HepG2 (cell line): Measurements from ENCODE around the gene ADAD1. TPM values are rescaled to one million over a fixed set of nuclear protein-coding genes. Genes with fewer than 3 reads are reported as not detected.

Source experiments
- ATAC-seq: fragments of 200-7000 bp; cut with Tn5 transposase; 3 replicates; pipeline ENCODE4 v1.9.1; 2020; ENCODE audit warnings: mild to moderate bottlenecking, moderate library complexity
- BruUV-seq: library from RNA; stranded (reverse); fragments of 400-500 nt; replicated peaks from 2 replicates; lab custom pipeline; 2021; lab: Mats Ljungman, UMichigan
- CTCF ChIA-PET: fragments of 300-600 bp; formaldehyde crosslinking; extraction: SDS; loops from one replicate; lab custom pipeline; 2021; ENCODE audit warnings: low total read pairs, inconsistent platforms, low intra/inter-chr PET ratio; lab: Yijun Ruan, JAX
- POLR2A ChIA-PET: fragments of 350-600 bp; sonication (Branson Sonifier 250); formaldehyde crosslinking; loops from one replicate; lab custom pipeline; 2020; ENCODE audit warnings: antibody characterized with exemption, inconsistent platforms; lab: Yijun Ruan, JAX
- DNase-seq: peaks from one replicate; pipeline ENCODE4 v3.0.0-alpha.2; 2015; ENCODE audit warnings: low spot score
- FAIRE-seq: peaks from 3 replicates; lab custom pipeline; 2011; peaks lifted over from hg19 to GRCh38; lab: Jason Lieb, UNC
- H2AFZ ChIP-seq: one replicate; pipeline ENCODE4 v1.6.1; 2011; ENCODE audit warnings: low read length, inconsistent platforms
- H3K27ac ChIP-seq: fragments of 300-600 bp; 3 replicates; pipeline ENCODE4 v1.8.0; 2011; ENCODE audit warnings: mixed run types, mild to moderate bottlenecking, mixed read lengths, low read length, inconsistent platforms; ENCODE audit not compliant: insufficient read depth; ENCODE audit errors: extremely low read length
- H3K27me3 ChIP-seq, 2 experiments: fragments of 200-600 bp in 1 of 2; 2 replicates in 1 of 2; 3 replicates in 1 of 2; pipeline versions ENCODE4 v1.6.0 to v1.8.0; 2011; ENCODE audit warnings: low read length in 2 of 2, mild to moderate bottlenecking in 2 of 2, moderate library complexity in 2 of 2, inconsistent platforms in 1 of 2; ENCODE audit not compliant: insufficient read depth in 2 of 2, control insufficient read depth in 1 of 2
- H3K36me3 ChIP-seq, 2 experiments: fragments of 200-600 bp in 1 of 2; replicated peaks in 1 of 2; 2 replicates in 1 of 2; 3 replicates in 1 of 2; pipeline versions ENCODE4 v1.5.1 to v1.8.0; 2011; ENCODE audit warnings: low read length in 2 of 2, inconsistent platforms in 1 of 2; ENCODE audit not compliant: insufficient read depth in 2 of 2, control insufficient read depth in 1 of 2
- H3K4me1 ChIP-seq: 2 replicates; pipeline ENCODE4 v1.5.1; 2012; ENCODE audit warnings: low read length, inconsistent platforms; ENCODE audit not compliant: insufficient read depth
- H3K4me2 ChIP-seq: 2 replicates; pipeline ENCODE4 v1.6.0; 2011; ENCODE audit warnings: low read depth, low read length, inconsistent platforms
- H3K4me3 ChIP-seq, 3 experiments: fragments of 200-600 bp in 1 of 3; sonication (generic), shearing (Covaris generic) in 1 of 3; replicated peaks in 1 of 3; 2 replicates each; pipeline ENCODE4 v1.5.1; 2011 to 2016; ENCODE audit warnings: low read length in 3 of 3, inconsistent platforms in 2 of 3, low read depth in 2 of 3, mild to moderate bottlenecking in 2 of 3, control low read depth in 1 of 3, mixed read lengths in 1 of 3; ENCODE audit not compliant: insufficient read depth in 1 of 3
- H3K79me2 ChIP-seq: one replicate; pipeline ENCODE4 v1.6.1; 2011; ENCODE audit warnings: low read length, inconsistent platforms; ENCODE audit not compliant: insufficient read depth
- H3K9ac ChIP-seq: 2 replicates; pipeline ENCODE4 v1.6.0; 2011; ENCODE audit warnings: mild to moderate bottlenecking, low read depth, low read length, inconsistent platforms; ENCODE audit not compliant: insufficient read depth
- H3K9me3 ChIP-seq: 2 replicates; pipeline ENCODE4 v1.5.1; 2012; ENCODE audit warnings: mild to moderate bottlenecking, low read length
- H4K20me1 ChIP-seq: 2 replicates; pipeline ENCODE4 v1.6.0; 2011; ENCODE audit warnings: inconsistent platforms, mild to moderate bottlenecking, low read length, moderate library complexity; ENCODE audit not compliant: insufficient read depth
- ESRRA ChIP-seq: sonication (generic); formaldehyde crosslinking; IDR thresholded peaks from 2 replicates; pipeline ENCODE4 v1.5.1; 2020; ENCODE audit warnings: mild to moderate bottlenecking, low read depth, missing genetic modification reagents
- GATAD2A ChIP-seq: IDR thresholded peaks from 2 replicates; pipeline ENCODE4 v1.6.1; 2016
- HCFC1 ChIP-seq: fragments of 150-350 bp; IDR thresholded peaks from 2 replicates; pipeline ENCODE4 v1.6.1; 2014; ENCODE audit warnings: low read depth, low read length
- MTA1 ChIP-seq: sonication (generic); formaldehyde crosslinking; IDR thresholded peaks from 2 replicates; pipeline ENCODE4 v1.4.0; 2020; ENCODE audit warnings: missing genetic modification reagents, mild to moderate bottlenecking, borderline replicate concordance
- TEAD2 ChIP-seq: sonication (generic); formaldehyde crosslinking; IDR thresholded peaks from 2 replicates; pipeline ENCODE4 v1.9.0; 2021; ENCODE audit warnings: missing genetic modification reagents
- ZFP36L2 ChIP-seq: sonication (generic); formaldehyde crosslinking; IDR thresholded peaks from 2 replicates; pipeline ENCODE4 v1.4.0; 2020; ENCODE audit warnings: missing genetic modification reagents
- ZNF749 ChIP-seq: sonication (generic); formaldehyde crosslinking; IDR thresholded peaks from 2 replicates; pipeline ENCODE4 v1.8.0; 2022; ENCODE audit warnings: mild to moderate bottlenecking, missing genetic modification reagents, moderate library complexity, borderline replicate concordance
- WGBS: methylation state at CpG from one replicate; pipeline ENCODE4 v1.1.6; 2017; ENCODE audit warnings: low lambda C conversion rate; 5-methylcytosine and 5-hydroxymethylcytosine counted together
- in situ Hi-C: cut with HindIII; loops from 2 replicates; pipeline ENCODE4 v1.10.0; 2017; ENCODE audit warnings: low pct_unique_long_range_greater_than_20kb; ENCODE audit not compliant: extremely low pct_ligation_motif_present
- intact Hi-C: fragments of 100-400 bp; cut with micrococcal nuclease; formaldehyde crosslinking; loops from one replicate; pipeline ENCODE4 v1.10.0; 2022; ENCODE audit not compliant: unreplicated experiment
- polyA plus RNA-seq, 8 experiments: library from polyadenylated mRNA; depleted of rRNA in 3 of 8; stranded (reverse) in 7 of 8; unstranded in 1 of 8; fragments of >200 nt; fragmentation: Illumina TruSeq in 4 of 8; extraction: Trizol in 4 of 8; gene quantifications; 2 replicates each; pipeline versions ENCODE4 v1.2.1 to v1.2.3, GENCODE V29; 2011 to 2016; ENCODE audit warnings: low read depth in 4 of 8, missing spikeins in 1 of 8, mixed read lengths in 1 of 8; ENCODE audit not compliant: insufficient read depth in 1 of 8
- total RNA-seq, 5 experiments: library from RNA; depleted of rRNA; stranded (reverse); fragments of >200 nt; fragmentation: Illumina TruSeq; extraction: Trizol; gene quantifications; 2 replicates each; pipeline ENCODE4 v1.2.3, GENCODE V29; 2016; ENCODE audit warnings: low read depth in 1 of 5
- TF ChIP-seq, protein P1 (sequence below): sonication (generic); formaldehyde crosslinking; IDR thresholded peaks from one replicate; pipeline ENCODE4 v1.5.1; 2020; ENCODE audit warnings: mild to moderate bottlenecking, missing genetic modification reagents; ENCODE audit errors: not compliant biosample characterization
- TF ChIP-seq, protein P2 (sequence below): sonication (generic); formaldehyde crosslinking; conservative IDR thresholded peaks from 2 replicates; pipeline ENCODE4 v1.4.0; 2020; ENCODE audit warnings: missing genetic modification reagents

Gene ADAD1
- total and polyA plus RNA-seq, 2 of the 13 experiments (the other 11 are each of a cell fraction or from before 2014, with no cell fraction given), result not detected

DNA sequence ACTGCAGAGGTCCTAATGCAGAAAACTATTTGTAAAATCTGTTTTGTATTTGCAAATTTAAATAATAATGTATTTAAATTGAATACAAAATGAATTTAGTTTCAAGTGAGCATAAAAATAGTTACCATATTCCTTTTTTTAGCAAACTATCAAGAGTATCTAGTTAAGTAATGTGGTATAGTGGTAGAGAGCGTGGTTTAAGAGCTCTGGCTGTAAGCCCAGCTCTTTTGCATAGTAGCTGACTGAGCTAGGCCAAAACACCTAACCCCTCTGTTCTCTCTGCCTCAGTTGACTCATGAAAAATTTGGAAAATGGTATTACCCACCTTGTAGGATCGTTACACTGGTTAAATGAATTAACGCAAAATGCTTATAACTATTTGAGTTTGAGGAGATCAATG is 18.1 kb upstream of the ADAD1 start:
- H3K36me3 ChIP-seq, result no peaks in the 10 kb centered on the region
- H3K9ac ChIP-seq, result no peak overlapping the region
- intact Hi-C loops, result no loop called here
- FAIRE-seq (no peak), ATAC-seq (no peak)
- no peak overlapping the region for H3K27ac ChIP-seq
- no peaks in the 10 kb centered on the region for H3K27me3 ChIP-seq
- no peaks in the 10 kb centered on the region for H3K9me3 ChIP-seq
- ChIA-PET CTCF (no interaction called here), POLR2A (no interaction called here)
- H2AFZ ChIP-seq, result no peak overlapping the region
- WGBS, result 95% methylated on average over 3 of the region's 3 CpGs
- H3K4me2 ChIP-seq, result no peak overlapping the region
- no peak overlapping the region for H3K4me3 ChIP-seq
- TF ChIP-seq HCFC1, result no peak
- no peak for TF ChIP-seq MTA1 (CRISPR knock-in tag)
- no peak for TF ChIP-seq ZFP36L2 (CRISPR knock-in tag)
- TF ChIP-seq GATAD2A, result no peak
- TF ChIP-seq ESRRA (CRISPR knock-in tag), result no peak
- TF ChIP-seq ZNF749 (CRISPR knock-in tag), result no peak
- TF ChIP-seq, protein P1, sequence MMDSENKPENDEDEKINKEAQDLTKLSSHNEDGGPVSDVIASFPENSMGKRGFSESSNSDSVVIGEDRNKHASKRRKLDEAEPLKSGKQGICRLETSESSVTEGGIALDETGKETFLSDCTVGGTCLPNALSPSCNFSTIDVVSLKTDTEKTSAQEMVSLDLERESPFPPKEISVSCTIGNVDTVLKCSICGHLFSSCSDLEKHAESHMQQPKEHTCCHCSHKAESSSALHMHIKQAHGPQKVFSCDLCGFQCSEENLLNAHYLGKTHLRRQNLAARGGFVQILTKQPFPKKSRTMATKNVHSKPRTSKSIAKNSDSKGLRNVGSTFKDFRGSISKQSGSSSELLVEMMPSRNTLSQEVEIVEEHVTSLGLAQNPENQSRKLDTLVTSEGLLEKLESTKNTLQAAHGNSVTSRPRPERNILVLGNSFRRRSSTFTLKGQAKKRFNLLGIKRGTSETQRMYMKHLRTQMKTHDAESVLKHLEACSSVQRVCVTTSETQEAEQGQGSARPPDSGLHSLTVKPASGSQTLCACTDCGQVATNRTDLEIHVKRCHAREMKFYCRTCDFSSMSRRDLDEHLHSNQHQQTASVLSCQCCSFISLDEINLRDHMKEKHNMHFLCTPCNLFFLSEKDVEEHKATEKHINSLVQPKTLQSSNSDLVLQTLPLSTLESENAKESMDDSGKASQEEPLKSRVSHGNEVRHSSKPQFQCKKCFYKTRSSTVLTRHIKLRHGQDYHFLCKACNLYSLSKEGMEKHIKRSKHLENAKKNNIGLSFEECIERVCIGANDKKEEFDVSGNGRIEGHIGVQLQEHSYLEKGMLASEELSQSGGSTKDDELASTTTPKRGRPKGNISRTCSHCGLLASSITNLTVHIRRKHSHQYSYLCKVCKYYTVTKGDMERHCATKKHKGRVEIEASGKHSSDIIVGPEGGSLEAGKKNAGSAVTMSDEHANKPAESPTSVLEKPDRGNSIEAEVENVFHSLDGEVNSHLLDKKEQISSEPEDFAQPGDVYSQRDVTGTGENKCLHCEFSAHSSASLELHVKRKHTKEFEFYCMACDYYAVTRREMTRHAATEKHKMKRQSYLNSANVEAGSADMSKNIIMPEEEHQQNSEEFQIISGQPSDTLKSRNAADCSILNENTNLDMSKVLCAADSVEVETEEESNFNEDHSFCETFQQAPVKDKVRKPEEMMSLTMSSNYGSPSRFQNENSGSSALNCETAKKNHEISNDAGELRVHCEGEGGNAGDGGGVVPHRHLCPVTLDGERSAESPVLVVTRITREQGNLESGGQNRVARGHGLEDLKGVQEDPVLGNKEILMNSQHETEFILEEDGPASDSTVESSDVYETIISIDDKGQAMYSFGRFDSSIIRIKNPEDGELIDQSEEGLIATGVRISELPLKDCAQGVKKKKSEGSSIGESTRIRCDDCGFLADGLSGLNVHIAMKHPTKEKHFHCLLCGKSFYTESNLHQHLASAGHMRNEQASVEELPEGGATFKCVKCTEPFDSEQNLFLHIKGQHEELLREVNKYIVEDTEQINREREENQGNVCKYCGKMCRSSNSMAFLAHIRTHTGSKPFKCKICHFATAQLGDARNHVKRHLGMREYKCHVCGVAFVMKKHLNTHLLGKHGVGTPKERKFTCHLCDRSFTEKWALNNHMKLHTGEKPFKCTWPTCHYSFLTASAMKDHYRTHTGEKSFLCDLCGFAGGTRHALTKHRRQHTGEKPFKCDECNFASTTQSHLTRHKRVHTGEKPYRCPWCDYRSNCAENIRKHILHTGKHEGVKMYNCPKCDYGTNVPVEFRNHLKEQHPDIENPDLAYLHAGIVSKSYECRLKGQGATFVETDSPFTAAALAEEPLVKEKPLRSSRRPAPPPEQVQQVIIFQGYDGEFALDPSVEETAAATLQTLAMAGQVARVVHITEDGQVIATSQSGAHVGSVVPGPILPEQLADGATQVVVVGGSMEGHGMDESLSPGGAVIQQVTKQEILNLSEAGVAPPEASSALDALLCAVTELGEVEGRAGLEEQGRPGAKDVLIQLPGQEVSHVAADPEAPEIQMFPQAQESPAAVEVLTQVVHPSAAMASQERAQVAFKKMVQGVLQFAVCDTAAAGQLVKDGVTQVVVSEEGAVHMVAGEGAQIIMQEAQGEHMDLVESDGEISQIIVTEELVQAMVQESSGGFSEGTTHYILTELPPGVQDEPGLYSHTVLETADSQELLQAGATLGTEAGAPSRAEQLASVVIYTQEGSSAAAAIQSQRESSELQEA (CRISPR knock-in tag), result no peak
- TF ChIP-seq, protein P2, sequence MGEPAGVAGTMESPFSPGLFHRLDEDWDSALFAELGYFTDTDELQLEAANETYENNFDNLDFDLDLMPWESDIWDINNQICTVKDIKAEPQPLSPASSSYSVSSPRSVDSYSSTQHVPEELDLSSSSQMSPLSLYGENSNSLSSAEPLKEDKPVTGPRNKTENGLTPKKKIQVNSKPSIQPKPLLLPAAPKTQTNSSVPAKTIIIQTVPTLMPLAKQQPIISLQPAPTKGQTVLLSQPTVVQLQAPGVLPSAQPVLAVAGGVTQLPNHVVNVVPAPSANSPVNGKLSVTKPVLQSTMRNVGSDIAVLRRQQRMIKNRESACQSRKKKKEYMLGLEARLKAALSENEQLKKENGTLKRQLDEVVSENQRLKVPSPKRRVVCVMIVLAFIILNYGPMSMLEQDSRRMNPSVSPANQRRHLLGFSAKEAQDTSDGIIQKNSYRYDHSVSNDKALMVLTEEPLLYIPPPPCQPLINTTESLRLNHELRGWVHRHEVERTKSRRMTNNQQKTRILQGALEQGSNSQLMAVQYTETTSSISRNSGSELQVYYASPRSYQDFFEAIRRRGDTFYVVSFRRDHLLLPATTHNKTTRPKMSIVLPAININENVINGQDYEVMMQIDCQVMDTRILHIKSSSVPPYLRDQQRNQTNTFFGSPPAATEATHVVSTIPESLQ (CRISPR knock-in tag), result no peak
- no peak for TF ChIP-seq TEAD2
- TF ChIP-seq, all 625 proteins: peak for 0
- BruUV-seq, result no TSS peak
- Histone ChIP-seq H3K4me1 (peaks cover 11% of the 10 kb centered on the region), H4K20me1 (no peaks in the 10 kb centered on the region), H3K79me2 (no peaks in the 10 kb centered on the region)
- in situ Hi-C loops, result no loop called here
- no peak for DNase-seq
